Limb (tissue), 2 donors: ENCODE data around the gene CCSER1.

ENCODE experiments used
- DNase-seq, 2 donors: peaks; one replicate each; pipeline ENCODE4 v3.0.0-alpha.2; 2016; ENCODE audit errors: extremely low spot score in 2 of 2

Gene CCSER1

DNA sequence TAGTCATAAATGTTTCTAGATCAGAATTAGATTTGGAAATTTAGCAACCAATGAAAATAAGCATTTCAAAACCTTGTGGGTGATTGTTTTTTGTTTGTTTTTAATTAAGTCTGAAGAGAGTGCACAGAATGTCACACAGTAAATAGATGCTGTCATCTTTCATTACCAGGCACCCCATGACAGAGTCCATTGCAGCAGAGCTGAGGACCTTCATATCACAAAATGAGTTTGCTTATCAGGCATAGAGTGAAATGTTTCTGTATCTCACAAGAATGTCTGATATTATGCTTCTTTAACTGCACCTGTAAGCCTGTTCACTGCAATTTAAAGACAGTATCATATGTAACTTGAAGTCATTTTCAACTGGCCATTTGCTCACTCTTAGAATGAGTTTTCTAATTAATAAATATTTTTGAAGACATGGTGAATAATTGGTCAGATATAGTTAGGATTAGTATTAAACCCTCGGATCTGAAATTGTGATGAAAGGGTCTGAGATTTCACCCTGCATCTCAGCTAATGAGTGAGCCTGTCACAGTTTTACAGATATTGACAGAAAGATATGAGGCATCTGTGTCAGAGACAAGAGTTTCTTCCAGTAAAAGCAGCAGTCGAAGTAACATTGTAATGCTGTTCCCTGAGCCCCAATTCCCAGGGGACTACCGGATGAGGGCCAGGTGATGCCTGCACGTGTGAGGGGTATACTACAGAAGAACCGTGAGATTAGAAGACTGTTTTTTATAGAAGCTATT is 416.4 kb downstream of the CCSER1 start:
- DNase-seq, result no peak

DNA sequence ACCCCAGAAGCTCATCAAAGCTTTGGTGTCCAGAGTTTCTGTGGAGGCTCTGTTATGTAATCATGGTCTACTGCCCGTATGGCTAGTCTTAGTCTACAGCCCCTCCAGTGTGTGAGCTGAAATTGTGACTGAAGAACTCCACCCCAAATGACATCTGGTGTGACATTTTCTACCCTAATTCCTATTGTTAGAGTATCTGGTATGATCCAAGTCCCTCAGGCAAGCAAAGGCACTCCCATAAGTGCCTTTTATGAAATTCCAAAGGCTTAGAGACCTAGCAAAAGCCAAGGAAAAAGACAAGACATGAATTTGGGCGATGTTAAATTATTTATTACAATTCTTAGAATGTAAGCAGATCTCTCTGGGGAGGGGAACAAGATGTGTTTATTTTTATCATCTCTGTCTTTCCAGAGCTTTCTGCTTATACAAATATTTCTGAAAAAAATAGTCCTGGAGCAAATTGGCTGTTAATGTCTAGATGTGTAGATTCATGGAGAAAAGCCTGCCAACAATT is 417.4 kb downstream of the CCSER1 start:
- no peak for DNase-seq

DNA sequence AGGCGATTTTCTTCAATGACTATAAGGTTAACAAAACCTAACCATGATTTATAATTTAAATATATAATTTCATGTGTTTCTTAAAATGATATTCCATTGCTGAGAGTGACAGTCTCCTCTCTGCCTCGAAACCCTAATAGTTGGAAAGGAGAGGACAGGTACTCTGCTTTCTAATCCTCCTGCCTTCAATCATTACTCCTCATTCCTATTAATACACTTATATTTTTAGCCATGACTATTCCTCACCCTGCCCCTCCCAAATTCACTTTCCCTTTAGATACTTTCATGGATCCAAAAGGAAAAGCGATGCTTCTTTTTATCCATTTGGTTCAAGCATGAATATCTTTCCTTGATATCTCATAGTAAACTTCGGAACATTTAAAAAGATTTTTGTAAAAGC is 418.2 kb downstream of the CCSER1 start:
- no peak for DNase-seq

DNA sequence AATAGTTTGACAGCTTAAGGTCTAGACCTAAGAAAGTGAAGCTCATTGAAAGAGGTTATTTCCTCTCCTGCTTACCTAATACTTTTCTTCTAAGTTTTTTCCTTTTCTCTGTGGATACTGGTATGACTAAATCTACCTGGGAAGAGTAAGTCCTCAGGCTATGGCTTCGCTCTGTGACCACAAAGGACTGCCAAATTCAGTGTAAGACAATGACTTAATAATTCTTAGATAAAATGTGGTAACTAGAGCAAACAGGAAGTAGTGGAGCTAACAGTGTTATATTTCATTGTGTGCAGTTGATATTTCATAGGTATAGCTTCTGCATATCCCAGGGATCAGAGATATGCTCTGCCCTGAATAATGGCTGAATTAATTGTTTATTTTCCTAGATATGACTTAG is 418.9 kb downstream of the CCSER1 start:
- DNase-seq, result no peak

DNA sequence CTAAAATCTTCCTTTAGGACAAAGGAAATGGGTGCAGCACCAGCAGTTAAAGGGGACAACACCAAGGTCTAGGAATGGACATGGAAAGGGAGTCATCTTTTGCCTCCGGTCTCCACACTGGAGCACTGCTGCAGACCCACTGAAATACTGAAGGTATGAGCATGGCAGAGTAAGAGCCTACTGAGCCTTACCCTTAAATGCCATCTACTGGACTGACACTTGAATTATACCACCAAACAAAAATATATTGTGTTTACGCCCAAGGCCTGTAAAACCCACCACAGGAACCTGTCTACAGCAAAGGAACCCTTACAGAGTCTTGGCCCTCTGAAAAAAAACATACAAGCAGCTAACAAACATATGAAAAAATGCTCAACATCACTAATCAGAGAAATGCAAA is 443.4 kb downstream of the CCSER1 start:
- no peak for DNase-seq

DNA sequence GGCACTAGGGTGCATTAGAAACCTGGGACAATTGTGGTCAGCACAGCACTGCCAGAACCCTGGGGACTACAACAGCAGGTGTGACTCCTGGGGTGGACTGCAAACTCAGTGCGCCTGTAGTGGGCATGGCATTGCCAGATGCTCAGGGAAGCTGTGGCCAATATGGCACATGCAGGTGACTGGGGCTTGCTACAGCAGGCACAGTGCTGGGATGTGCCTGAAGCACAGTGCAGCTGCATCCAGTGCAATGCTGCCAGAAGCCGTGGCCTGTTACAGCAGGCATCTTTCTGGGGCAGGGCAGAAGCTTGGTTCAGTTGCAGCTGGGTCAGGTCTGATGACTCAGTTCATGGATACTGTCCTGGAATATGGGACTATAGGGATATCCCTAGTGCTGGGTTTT is 445.8 kb downstream of the CCSER1 start:
- DNase-seq, result no peak

DNA sequence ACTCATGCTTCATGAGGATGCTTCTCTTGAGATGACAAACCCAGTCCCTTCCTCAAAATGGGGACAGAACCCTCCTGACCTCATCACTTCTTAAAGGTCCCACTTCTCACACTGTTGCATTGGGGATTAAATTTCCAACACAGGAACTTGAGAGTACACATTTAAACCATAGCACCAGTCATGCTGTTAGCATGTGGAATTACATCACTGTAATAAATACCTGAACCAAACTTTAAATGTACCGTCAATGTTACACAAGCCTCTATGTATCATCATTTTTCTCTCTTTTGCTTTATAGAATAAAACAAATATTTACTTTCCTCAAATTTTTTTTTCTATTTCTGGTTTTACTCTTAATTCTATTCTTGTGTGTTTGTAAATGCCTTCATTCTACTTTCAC is 448.2 kb downstream of the CCSER1 start:
- no peak for DNase-seq

DNA sequence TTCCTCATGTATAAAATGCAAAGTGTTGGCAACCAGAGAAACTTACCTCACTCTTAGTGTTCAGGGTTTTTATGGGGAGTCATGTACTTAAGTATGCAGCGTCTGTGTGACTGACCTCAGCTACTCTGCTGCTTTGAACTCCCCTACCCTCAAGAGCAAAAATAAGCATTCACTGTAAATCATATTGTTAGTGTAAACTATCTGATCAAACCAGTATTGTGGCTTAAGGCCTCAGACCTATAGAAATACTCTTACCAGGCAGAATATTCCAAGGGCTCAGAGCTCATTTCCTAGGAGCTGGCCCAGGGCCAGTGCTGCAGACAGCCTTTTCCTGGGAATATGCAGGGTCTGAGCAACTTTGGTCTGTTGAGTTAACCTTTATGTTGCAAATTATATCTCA is 453.1 kb downstream of the CCSER1 start:
- DNase-seq, result no peak

DNA sequence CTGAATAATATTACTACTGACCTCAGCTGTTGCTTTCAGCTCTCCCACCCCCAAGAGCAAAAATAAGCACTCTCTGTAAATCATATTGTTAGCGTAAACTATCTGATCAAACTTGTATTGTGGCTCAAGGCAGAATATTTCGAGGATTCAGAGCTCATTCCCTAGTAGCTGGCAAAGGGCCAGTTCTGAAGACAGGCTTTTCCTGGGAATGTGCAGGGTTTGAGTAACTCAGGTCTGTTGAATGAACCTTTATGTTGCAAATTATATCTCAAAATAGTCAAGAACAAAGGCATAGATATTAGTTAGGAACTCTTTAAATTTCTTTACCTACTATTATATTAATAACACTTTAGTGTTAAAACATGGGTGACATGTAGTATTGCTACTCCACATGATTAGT is 454.9 kb downstream of the CCSER1 start:
- no peak for DNase-seq

DNA sequence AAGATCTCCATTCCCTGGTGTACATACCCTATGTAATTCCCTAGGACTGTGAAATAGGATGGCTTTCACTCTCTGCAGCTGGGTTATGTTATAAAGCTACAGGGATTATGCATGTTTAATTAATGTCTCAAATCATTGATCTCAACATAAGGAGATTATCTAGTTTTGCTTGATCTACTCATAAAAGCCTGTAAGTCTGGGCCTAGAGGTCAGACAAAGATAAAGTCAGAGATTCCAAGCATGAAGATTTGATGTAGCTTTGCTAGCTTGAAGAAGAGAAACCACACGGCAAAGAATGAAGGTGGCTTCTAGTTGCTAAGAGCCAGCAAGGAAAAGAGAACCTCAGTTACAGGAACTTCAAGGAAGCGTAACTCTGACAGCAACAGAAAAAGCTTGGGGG is 456.9 kb downstream of the CCSER1 start:
- DNase-seq, result no peak

DNA sequence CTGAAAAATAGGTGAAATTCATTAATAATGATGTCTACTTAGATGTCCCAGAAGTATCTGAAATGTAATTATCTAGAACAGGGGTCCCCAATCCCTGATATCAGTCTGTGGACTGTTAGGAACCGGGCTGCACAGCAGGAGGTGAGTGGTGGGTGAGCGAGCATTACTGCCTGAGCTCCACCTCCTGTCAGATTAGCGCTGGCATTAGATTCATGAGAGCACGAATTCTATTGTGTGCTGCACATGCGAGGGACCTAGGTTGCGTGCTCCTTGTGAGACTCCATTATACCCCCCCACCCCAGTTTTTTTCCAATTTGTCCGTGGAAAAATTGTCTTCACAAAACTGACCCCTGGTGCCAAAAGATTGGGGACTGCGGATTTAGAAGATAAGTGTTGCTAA is 458.8 kb downstream of the CCSER1 start:
- DNase-seq, result no peak

DNA sequence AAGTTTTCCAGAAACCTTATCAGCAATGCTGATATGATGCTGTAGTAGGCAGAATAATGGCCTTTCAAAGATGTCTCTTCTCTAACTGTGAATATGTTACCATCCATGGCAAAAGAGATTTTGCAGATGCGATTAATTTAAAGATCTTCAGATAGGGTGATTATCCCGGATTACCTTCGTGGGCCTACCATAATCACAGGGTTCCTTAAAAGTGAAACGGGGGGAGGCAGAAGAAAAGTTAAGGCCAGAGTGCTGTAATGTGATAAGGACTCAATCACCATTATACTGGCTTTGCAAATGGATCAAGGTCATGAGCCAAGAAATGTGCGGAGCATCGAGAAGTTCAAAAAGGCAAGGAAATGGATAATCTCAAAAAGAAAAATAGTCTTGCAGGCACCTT is 459.6 kb downstream of the CCSER1 start:
- no peak for DNase-seq

DNA sequence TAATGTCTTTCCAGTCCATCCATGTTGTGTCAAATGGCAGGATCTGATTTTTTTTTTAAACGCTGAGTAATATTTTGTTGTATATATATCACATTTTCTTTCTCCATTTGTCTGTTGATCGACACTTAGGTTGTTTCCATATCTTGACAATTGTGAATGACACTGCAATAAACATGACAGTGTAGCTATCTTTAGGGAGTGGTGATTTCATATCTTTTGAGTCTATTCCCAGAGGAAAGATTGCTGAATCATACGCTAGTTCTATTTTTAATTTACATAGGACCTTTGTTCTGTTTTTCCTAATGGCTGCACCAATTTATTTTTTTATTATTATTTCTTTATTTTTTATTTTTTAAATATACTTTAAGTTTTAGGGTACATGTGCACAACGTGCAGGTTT is 470.7 kb downstream of the CCSER1 start:
- no peak for DNase-seq

DNA sequence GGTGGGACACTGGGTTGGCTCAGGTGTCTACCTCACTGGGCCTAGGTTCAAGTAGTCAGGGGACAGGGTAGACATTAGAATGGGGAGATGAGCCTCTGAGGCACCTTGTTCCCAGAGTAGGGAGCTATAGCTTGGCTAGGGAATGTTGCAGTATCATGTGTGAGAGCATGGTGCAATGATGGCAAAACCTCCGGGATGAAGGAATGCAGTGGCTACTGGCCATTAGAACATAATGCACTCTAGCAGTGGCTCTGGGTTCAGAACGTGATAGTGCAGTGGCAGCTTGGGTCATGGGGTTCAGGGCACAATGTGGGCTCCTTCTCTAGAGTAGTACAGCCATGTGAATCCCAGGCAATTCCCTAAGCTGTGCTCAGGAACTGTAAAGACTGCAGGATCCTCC is 471.5 kb downstream of the CCSER1 start:
- no peak for DNase-seq

DNA sequence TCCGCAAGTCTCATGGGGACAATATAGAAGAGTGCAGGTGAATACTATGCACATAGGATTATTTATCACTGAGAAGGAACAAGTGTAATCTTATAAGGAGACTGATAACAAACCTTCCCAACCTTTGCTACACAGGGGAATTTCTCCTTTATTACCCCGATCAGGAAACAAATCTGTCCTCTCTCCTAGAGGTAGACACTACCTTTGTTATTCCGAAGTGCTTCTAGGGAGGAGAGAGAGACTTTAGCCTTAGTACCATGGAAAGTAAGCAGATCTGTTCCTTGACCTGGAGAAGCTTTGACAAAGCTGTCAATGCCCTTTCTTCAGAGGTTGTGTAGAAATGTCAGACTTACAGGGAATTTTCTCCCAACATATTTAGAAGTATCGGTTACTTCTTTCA is 475.5 kb downstream of the CCSER1 start:
- no peak for DNase-seq

DNA sequence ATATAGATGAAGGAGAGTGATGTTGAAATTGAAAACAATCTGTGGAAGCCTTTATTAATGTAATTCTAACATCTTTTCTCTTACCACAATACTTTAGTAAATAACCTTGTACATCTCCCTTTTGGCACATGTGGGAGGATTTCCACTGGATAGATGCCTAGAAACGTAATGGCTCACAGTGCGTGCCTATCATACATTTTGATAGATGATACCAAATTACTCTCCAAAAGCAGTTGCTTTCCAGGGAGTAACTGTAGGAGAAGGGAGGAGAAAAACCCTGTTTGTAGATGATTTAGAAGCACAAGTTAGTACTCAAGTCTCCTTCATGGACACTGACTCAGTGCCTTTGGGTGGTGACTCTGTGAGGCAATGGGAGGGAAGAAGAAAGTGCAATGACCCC is 476.3 kb downstream of the CCSER1 start:
- no peak for DNase-seq

DNA sequence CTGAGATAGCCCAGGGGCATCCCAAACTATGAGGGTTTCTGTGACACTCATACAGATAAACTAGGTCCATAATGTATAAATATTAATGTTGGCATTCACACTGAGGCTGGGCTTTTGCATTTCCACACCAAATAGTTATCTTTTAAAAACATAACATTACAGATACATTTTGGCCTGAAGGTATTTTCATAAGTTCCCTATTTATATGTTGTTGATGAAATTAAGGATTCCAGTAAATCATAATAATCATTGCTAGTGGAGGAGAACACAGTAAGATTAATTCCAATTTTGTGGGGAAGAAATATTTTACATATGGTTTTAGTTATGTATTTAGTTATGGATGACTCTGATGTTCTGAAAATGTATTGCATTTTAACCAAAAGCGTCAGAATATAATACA is 479.6 kb downstream of the CCSER1 start:
- no peak for DNase-seq

DNA sequence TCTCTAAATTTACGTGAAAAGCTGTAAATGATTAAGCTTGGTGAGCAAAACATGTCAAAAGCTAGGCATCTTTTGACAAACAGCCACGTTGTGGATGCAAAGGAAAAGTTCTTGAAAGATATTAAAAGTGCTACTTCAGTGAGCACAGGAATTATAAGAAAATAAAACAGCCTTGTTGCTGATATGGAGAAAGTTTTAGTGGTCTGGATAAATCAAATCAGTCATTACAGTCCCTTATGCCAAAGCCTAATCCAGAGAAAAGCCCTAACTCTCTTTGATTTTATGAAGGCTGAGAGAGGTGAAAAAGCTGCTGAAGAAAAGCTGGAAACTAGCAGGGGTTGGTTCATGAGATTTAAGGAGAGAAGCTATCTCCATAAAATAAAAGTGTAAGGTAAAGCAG is 487.2 kb downstream of the CCSER1 start:
- DNase-seq, result no peak

DNA sequence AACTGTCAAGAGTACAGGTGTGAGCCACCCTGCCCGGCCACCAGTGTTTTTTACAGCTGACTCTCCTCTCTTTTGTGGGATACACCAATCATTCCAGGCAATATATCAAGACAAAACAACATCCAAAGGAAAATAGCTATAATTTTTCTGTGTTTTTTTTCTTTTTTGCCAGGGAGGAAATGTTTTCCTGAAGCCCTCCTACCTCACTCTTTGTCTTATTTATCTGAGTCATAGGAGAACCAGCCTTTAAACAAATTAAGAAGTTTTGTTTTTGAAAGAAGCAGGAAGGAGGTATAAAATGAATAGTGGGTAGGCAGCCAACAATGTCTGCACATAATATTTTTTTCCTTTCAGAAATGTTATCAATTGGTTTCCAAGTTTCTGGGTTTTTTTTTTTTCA is 493.9 kb downstream of the CCSER1 start:
- no peak for DNase-seq

DNA sequence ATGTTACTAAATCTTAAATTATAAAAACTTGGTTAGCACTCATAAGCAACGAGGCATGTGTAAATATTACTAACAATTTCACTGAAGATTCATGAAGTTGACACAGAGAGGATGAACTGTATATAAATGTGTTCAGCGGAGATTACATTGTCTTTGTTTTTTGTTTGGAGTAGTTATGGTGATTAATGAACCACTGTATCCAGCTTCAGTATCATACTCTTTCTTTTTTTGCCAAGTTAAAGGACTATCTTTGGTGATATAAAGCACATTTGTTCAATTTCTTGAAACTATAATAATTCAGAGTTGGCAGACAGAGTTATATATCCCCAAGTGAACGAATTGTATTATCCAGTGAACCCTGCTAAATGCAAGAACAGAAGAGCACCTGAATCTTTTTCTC is 497.6 kb downstream of the CCSER1 start:
- no peak for DNase-seq

DNA sequence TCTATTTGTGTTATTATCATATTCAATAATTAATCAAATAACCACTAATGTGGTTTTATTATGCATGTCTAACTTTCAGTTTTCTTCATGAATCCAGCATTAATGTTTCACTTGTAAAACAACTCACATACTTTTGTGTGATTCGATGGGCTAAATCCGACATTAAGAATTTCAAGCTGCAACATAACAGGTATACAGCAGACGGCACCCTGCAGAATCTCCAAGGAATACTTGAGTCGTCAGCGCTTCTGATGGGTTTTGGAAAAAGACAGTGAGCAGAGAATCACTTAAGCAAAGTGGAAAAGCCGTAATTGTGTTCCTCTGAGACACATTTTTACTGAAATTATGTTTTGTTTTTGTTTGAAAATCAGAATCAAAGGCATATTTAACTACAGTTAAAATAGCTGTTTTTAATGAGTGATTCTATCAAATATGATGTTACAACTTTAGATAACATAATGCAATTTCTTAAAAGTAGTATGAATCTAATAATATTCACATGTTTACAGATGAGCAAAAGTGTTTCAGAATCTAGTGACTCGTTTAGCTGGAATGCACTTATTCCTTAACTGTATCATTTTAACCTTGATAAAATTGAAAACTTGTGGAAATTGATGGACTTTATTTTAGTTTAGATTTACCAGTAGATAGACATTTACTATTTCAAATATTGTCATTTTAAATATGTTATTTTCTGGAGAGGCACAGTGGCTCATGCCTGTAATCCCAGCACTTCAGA is 514.8 kb downstream of the CCSER1 start:
- DNase-seq, result no peak

DNA sequence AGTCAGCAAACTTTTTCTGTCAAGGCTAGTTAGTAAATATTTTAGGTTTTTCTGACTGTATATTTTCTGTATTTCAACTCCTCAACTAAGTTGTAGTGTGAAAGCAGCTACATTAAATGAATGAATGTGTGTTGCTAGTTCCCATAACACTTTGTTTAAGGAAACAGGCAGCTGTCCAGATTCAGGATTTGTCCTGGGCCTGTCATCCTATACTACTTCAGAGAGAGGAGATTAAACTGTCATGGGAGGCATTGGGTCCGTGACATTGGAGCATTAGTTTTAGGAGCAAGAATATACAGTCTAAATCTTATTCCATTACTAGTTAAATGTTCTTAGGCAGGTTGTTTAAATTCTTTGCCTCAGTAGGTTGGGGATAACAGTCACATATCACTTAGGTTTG is 516.0 kb downstream of the CCSER1 start:
- DNase-seq, result peak in 1 of 2 donors; percentile 8

DNA sequence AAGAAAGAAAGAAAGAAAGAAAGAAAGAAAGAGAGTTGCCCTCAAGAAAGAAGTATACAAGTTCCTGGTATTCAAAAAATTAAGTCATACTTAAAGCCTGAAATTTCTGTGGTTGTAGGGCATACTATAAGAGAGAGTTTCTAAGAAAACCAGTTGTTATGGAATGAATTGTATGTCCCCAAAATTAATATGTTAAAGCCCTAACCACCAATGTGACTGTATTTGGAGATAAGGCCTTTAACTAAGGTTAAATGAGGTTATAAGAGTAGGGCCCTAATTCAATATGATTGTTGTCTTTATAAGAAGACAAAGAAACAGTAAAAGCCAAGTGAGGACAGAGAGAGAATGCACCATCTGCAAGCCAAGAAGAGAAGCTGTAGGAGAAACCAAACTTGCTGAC is 521.1 kb downstream of the CCSER1 start:
- no peak for DNase-seq
